ENCODE measurements around the gene VTI1A. TPM values are rescaled to one million over a fixed set of nuclear protein-coding genes. Genes with fewer than 3 reads are reported as not detected.

Gene VTI1A
- polyA plus RNA-seq, 1 donor from 2014 or later: 28.7 TPM

DNA sequence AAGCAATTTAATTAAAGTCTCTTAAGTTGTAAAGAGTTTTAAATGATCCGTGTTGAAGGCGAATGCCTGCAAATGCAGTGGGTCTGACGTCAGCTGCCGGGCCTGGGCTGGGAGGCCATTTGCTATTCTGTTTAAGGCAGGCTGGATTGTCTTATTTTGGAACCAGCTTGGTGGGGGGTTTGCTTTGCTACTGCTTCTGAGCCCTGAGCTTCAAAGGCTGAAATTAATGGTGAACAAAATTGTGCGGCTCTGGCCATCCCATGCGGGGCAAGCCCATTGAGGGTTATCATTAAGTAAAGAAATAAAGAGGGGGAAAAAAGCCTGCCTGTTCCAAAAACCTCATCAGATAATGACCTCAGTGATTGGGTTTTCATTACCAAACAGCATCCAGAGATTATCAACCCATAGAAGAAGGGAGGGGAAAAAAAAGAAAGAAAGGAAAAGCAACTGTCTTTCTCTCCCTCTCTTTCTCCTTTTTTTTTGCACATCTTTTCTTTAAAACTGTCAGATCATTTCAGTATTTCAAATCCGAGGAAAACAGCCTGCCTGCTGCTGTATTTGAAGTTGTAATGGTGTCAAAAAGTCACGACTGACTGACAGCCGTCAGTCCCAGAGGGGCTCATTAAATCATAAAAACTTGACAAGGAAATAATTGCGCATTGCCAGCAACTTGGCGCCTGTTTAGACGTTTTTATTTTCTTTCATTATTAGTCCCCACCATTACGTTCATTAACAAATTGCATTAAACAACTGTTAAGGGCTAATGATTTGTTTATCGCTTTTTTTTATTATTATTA is 371.2 kb downstream of the VTI1A start:
- Histone ChIP-seq H3K9me2 (ENCODE audit: insufficient read depth, low read length) (no peaks in the 10 kb centered on the region), H3K4me2 (ENCODE audit: low read length) (no peak overlapping the region), H4K20me1 (ENCODE audit: insufficient read depth) (no peaks in the 10 kb centered on the region), H3K36me3 (ENCODE audit: insufficient read depth, low read length) (no peaks in the 10 kb centered on the region), H3F3A (ENCODE audit: insufficient read depth, low read length, poor library complexity, severe bottlenecking) (no peaks in the 10 kb centered on the region), H3K27me3 (ENCODE audit: insufficient read depth, low read depth, low read length) (no peaks in the 10 kb centered on the region), H3K79me2 (replicated peaks; ENCODE audit: insufficient read depth, low read length) (no peaks in the 10 kb centered on the region), H3K27ac (ENCODE audit: low read length) (no peak overlapping the region), H3K9ac (ENCODE audit: low read length) (no peak overlapping the region), H3K9me3 (ENCODE audit: low read length) (no peaks in the 10 kb centered on the region), H3K4me3 (ENCODE audit: low read length) (peak overlapping the region; percentile 33), H2AFZ (ENCODE audit: low read depth, low read length) (no peak overlapping the region)
- no peak for TF ChIP-seq EZH2 (IDR thresholded peaks at IDR 0.05; ENCODE audit: borderline replicate concordance, insufficient read depth, low read length, poor library complexity, severe bottlenecking)
- peak; percentile 98 for TF ChIP-seq EP300 (conservative IDR thresholded peaks at IDR 0.05; ENCODE audit: poor library complexity, severe bottlenecking)
- peak; percentile 92 for TF ChIP-seq POLR2AphosphoS5 (IDR thresholded peaks at IDR 0.05)

DNA sequence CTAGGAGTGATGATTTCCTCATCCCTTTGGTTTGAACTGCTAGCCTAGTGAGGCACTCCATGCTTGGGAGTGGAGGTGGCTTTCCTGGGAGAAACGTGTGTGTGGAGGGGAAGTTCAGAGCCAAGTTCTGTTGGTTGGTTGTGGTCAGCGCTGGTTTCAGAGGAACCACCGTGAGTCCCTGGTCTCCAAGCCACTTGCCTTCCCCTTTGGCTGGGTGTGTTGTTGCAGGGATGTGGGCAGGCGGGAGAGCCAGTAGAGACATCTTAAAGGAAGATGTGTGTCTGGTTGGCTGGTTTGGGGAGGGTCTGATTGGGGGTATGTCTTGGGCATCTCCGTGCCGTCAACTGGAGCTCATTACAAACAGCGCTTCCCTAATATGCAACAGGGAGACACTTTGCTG is 372.2 kb downstream of the VTI1A start:
- no peaks in the 10 kb centered on the region for H3K9me3 ChIP-seq (ENCODE audit: low read length)
- no peak overlapping the region for H3K4me2 ChIP-seq (ENCODE audit: low read length)
- no peaks in the 10 kb centered on the region for H3F3A ChIP-seq (ENCODE audit: insufficient read depth, low read length, poor library complexity, severe bottlenecking)
- no peak overlapping the region for H3K4me3 ChIP-seq (ENCODE audit: low read length)
- H2AFZ ChIP-seq (ENCODE audit: low read depth, low read length): no peak overlapping the region
- no peaks in the 10 kb centered on the region for H3K9me2 ChIP-seq (ENCODE audit: insufficient read depth, low read length)
- no peak for TF ChIP-seq SMC3 (conservative IDR thresholded peaks at IDR 0.05; ENCODE audit: poor library complexity)
- no peak for TF ChIP-seq REST (IDR thresholded peaks at IDR 0.05; ENCODE audit: borderline replicate concordance)
- no peak for TF ChIP-seq TAF1 (IDR thresholded peaks at IDR 0.05; ENCODE audit: low read depth)
- no peak for TF ChIP-seq MXI1 (conservative IDR thresholded peaks at IDR 0.05; ENCODE audit: poor library complexity, severe bottlenecking)
- no peak for TF ChIP-seq RAD21 (conservative IDR thresholded peaks at IDR 0.05)
- no peak for TF ChIP-seq EP300 (conservative IDR thresholded peaks at IDR 0.05; ENCODE audit: poor library complexity, severe bottlenecking)
- TF ChIP-seq, protein P1, sequence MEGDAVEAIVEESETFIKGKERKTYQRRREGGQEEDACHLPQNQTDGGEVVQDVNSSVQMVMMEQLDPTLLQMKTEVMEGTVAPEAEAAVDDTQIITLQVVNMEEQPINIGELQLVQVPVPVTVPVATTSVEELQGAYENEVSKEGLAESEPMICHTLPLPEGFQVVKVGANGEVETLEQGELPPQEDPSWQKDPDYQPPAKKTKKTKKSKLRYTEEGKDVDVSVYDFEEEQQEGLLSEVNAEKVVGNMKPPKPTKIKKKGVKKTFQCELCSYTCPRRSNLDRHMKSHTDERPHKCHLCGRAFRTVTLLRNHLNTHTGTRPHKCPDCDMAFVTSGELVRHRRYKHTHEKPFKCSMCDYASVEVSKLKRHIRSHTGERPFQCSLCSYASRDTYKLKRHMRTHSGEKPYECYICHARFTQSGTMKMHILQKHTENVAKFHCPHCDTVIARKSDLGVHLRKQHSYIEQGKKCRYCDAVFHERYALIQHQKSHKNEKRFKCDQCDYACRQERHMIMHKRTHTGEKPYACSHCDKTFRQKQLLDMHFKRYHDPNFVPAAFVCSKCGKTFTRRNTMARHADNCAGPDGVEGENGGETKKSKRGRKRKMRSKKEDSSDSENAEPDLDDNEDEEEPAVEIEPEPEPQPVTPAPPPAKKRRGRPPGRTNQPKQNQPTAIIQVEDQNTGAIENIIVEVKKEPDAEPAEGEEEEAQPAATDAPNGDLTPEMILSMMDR (IDR thresholded peaks at IDR 0.05; ENCODE audit: poor library complexity, severe bottlenecking): no peak
- TF ChIP-seq POLR2AphosphoS5 (IDR thresholded peaks at IDR 0.05): no peak
- TF ChIP-seq EZH2 (IDR thresholded peaks at IDR 0.05; ENCODE audit: borderline replicate concordance, insufficient read depth, low read length, poor library complexity, severe bottlenecking): no peak
- H3K36me3 ChIP-seq (ENCODE audit: insufficient read depth, low read length): no peaks in the 10 kb centered on the region
- H3K9ac ChIP-seq (ENCODE audit: low read length): no peak overlapping the region
- H3K79me2 ChIP-seq (replicated peaks; ENCODE audit: insufficient read depth, low read length): no peaks in the 10 kb centered on the region
- H4K20me1 ChIP-seq (ENCODE audit: insufficient read depth): no peaks in the 10 kb centered on the region
- H3K27me3 ChIP-seq (ENCODE audit: insufficient read depth, low read depth, low read length): no peaks in the 10 kb centered on the region
- no peak overlapping the region for H3K27ac ChIP-seq (ENCODE audit: low read length)
